GM19372 (cell line): Measurements from ENCODE around the gene BRD4.
"Not testable (repeated sequence)": the region's sequence is repeated elsewhere in the genome, so short reads cannot be mapped to it uniquely, and the experiment has no call there.

Experiments
- ATAC-seq: cut with Tn5 transposase; IDR thresholded peaks from one replicate; pipeline ENCODE4 v1.9.1; 2021; ENCODE audit warnings: mild to moderate bottlenecking, low read depth, moderate library complexity; ENCODE audit not compliant: unreplicated experiment

The BRD4 gene

GRCh38 chr19:15363048-15363447 is 30.7 kb upstream of the BRD4 start:
- ATAC-seq, result not testable (repeated sequence)

GRCh38 chr19:15360015-15360414 is 27.7 kb upstream of the BRD4 start:
- ATAC-seq, result not testable (repeated sequence)

GRCh38 chr19:15358918-15359317 is 26.6 kb upstream of the BRD4 start:
- ATAC-seq, result no peak

- ATAC-seq, result no peak
Observed at GRCh38 chr19:15357906-15358305, 25.6 kb upstream of the BRD4 start.

- no peak for ATAC-seq
Observed at GRCh38 chr19:15354566-15355296, 22.4 kb upstream of the BRD4 start.

- ATAC-seq, result no peak
Observed at GRCh38 chr19:15353908-15354307, 21.6 kb upstream of the BRD4 start.

- ATAC-seq, result not testable (repeated sequence)
Observed at GRCh38 chr19:15352535-15352934, 20.2 kb upstream of the BRD4 start.

GRCh38 chr19:15341328-15341727 is 9.0 kb upstream of the BRD4 start:
- ATAC-seq, result not testable (repeated sequence)

GRCh38 chr19:15340086-15340485 is 7.7 kb upstream of the BRD4 start:
- ATAC-seq, result no peak

- ATAC-seq, result no peak
Observed at GRCh38 chr19:15337202-15337601, 4.9 kb upstream of the BRD4 start.

GRCh38 chr19:15335992-15336391 is 3.7 kb upstream of the BRD4 start:
- not testable (repeated sequence) for ATAC-seq

GRCh38 chr19:15331419-15332310 is 674 bp downstream of the BRD4 start:
- peak; percentile 34 for ATAC-seq

- ATAC-seq, result no peak
Observed at GRCh38 chr19:15330801-15331418, 1.4 kb downstream of the BRD4 start.

- no peak for ATAC-seq
Observed at GRCh38 chr19:15328312-15328711, 4.0 kb downstream of the BRD4 start.

- ATAC-seq, result no peak
Observed at GRCh38 chr19:15324791-15325519, 7.4 kb downstream of the BRD4 start.

- ATAC-seq, result no peak
Observed at GRCh38 chr19:15323496-15324235, 8.7 kb downstream of the BRD4 start.

GRCh38 chr19:15321739-15322138 is 10.6 kb downstream of the BRD4 start:
- no peak for ATAC-seq

GRCh38 chr19:15320116-15320515 is 12.2 kb downstream of the BRD4 start:
- no peak for ATAC-seq

- ATAC-seq, result no peak
Observed at GRCh38 chr19:15318241-15318691, 14.1 kb downstream of the BRD4 start.
